ENCODE results near the gene RNF180.
A peak's percentile ranks its signal among the peaks of the same experiment; 100 is the strongest.

Gene RNF180

GRCh38 chr5:64165500-64166200 lies at the start of gene RNF180:
Gene RNF180, plus strand, starts transcription at chr5:64165843. Its CDS starts 34,965 bp downstream, at chr5:64200808.
- DNase-seq (ENCODE audit: low read depth): no peak
- H3K4me3 ChIP-seq (ENCODE audit: control insufficient read depth, low read depth, low read length): peak within 1 kb of the TSS; percentile 58
- no peak for TF ChIP-seq CTCF (IDR thresholded peaks at IDR 0.05; ENCODE audit: control insufficient read depth, insufficient read depth, low read depth, low read length, missing control alignments)

GRCh38 chr5:64125521-64125920 lies 40.1 kb upstream of the RNF180 start:
- TF ChIP-seq CTCF (IDR thresholded peaks at IDR 0.05; ENCODE audit: control insufficient read depth, insufficient read depth, low read depth, low read length, missing control alignments): no peak
- H3K4me3 ChIP-seq (ENCODE audit: control insufficient read depth, low read depth, low read length): no peak overlapping the region
- no peak for DNase-seq (ENCODE audit: low read depth)

GRCh38 chr5:64126202-64126741 lies 39.4 kb upstream of the RNF180 start:
- no peak for TF ChIP-seq CTCF (IDR thresholded peaks at IDR 0.05; ENCODE audit: control insufficient read depth, insufficient read depth, low read depth, low read length, missing control alignments)
- DNase-seq (ENCODE audit: low read depth): no peak
- no peak overlapping the region for H3K4me3 ChIP-seq (ENCODE audit: control insufficient read depth, low read depth, low read length)

GRCh38 chr5:64140018-64140417 lies 25.6 kb upstream of the RNF180 start:
- no peak for DNase-seq (ENCODE audit: low read depth)
- TF ChIP-seq CTCF (IDR thresholded peaks at IDR 0.05; ENCODE audit: control insufficient read depth, insufficient read depth, low read depth, low read length, missing control alignments): no peak
- no peak overlapping the region for H3K4me3 ChIP-seq (ENCODE audit: control insufficient read depth, low read depth, low read length)

GRCh38 chr5:64144425-64145215 lies 21.0 kb upstream of the RNF180 start:
- DNase-seq (ENCODE audit: low read depth): peak; percentile 8
- H3K4me3 ChIP-seq (ENCODE audit: control insufficient read depth, low read depth, low read length): no peak overlapping the region

More at GRCh38 chr5:64144425-64145215, 21.0 kb upstream of the RNF180 start:
- TF ChIP-seq CTCF (IDR thresholded peaks at IDR 0.05; ENCODE audit: control insufficient read depth, insufficient read depth, low read depth, low read length, missing control alignments): no peak

All from AG09309 (cell line).